Activated CD8-positive, alpha-beta memory T cell treated with anti-CD3 and anti-CD28 coated beads for 36 hours (primary cell): Measurements from ENCODE around the gene DYNC1LI2. TPM values are rescaled to one million over a fixed set of nuclear protein-coding genes. Genes with fewer than 3 reads are reported as not detected.

Experiments used
- CTCF ChIA-PET: fragments of 350-600 bp; sonication (Branson Sonifier 250); formaldehyde crosslinking; loops from one replicate; lab custom pipeline; 2021; ENCODE audit warnings: antibody characterized with exemption; lab: Charles Lee
- POLR2A ChIA-PET: fragments of 350-600 bp; sonication (Branson Sonifier 250); formaldehyde crosslinking; loops from one replicate; lab custom pipeline; 2021; ENCODE audit warnings: antibody characterized with exemption; lab: Charles Lee
- total RNA-seq, 2 experiments: library from RNA; stranded (reverse); gene quantifications; one replicate each; pipeline ENCODE4 v1.2.3, GENCODE V29; 2021

Gene DYNC1LI2
- total RNA-seq, 2 experiments from 2014 or later, result 44.7 to 48.5 TPM

DNA sequence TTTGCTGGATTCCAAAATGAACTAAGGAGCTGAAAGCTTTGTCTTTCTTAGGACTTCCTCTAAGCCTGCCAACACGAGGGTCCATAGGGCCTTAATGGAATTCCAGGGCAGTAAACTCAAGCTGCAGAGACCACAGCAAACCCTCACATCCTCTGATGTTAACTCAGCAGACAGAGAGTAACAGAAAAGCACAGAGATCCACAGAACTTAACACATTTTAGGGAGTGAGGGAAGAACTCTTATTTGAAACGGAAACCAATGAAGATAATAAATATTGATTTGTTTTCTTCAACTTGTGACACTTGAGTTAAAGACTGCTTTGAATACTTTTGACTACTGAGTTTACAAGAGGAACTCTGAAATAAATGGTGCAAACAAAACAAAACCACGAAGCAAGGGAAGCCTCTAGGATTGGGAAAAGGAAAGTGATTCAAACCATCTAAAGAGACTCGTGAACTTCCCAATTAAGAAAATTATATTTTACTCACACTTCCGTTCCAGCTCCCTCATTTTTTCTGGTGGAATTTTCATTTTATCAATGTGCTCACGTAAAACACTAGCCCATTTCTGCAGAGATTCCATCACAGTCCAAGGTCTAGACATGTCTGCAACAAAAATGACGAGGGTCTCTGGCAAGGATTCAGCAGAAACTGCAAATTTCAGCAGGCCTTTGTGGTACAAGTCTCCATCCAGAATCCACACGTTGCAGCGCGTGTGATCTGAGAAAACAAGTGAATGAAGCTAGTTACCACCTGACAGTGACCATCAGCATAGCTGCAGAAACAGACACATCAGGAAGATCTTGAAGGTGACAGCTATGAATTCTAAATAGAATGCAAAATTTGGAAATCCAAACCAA is 9.2 kb downstream of the DYNC1LI2 start:
- CTCF ChIA-PET, result interaction anchor here (0.7 to 2.7 kb wide), 5 partner anchors 9 to 109 kb away, joined by 3 to 8 read pairs (median 4); partner anchors contain the start of genes DYNC1LI2 and NAE1
- POLR2A ChIA-PET, result interaction anchor here (0.6 kb wide), 1 partner anchor 300 kb away, joined by 3 read pairs; no protein-coding TSS in a partner anchor

DNA sequence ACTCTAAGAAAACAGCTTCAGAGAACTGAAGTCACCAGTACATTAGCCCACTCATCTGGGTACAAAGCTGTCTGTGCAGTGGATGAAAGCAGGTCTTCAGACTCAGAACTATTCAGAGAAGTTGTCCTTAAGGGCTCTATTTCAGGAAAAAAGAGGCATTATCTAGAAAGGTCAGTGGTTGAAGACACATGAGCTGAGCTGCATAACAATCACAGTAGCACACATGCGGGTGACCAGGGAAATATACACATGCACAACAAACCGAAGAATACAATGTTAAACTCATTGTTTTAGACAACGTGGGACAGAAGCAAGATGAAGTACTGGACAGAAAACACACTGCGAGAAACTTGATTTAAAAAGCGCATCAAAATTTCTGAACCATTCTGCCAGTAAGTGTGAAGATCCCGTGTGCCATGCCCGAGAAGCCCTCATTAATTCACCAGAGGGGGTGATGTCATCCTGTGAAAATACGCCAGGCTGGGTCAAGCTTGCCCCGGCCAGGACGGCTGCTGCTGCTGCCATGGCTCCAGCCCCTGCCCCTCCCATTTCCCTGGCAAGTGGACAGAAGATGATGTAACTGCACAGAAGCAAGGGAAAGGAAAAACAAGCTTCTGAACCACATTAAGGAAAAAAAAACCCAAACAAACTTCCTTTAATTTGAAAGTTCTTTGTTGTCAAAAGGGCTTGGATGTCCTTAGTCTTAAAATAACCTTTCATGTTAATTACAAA is 10.1 kb downstream of the DYNC1LI2 start:
- ChIA-PET POLR2A (no interaction called here), CTCF (interaction anchor here (0.7 to 2.7 kb wide), 6 partner anchors 11 to 335 kb away, joined by 3 to 14 read pairs (median 4); partner anchors contain the start of genes DYNC1LI2 and NAE1)

- POLR2A ChIA-PET, result no interaction called here
- CTCF ChIA-PET, result interaction anchor here (0.7 to 2.7 kb wide), 7 partner anchors 11 to 334 kb away, joined by 3 to 14 read pairs (median 3); partner anchors contain the start of gene DYNC1LI2
Measured at GRCh38 chr16:66740533-66740932, 10.9 kb downstream of the DYNC1LI2 start.

- CTCF ChIA-PET, result interaction anchor here (0.7 to 2.1 kb wide), 6 partner anchors 12 to 333 kb away, joined by 3 to 14 read pairs (median 3); partner anchors contain the start of gene DYNC1LI2
- POLR2A ChIA-PET, result no interaction called here
Measured at GRCh38 chr16:66740010-66740409, 11.4 kb downstream of the DYNC1LI2 start.

DNA sequence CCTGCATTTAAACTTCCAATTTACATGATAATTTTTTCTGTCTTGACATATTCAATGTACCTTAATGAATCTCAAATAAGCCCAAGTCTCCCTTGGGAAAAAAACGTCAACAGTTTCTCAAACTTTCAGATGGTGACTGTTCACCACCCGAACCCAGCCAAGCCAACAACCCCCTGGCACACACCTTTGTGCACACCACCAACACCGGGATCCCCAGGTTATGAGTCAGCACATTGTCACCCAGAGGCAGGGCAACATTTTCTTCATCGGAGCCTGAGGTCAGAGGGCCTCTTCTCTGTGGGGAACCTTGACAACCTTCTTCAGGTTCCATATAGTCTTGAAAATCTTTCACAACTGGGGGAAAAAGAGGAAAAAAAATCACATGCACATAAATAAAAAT is 15.5 kb downstream of the DYNC1LI2 start:
- POLR2A ChIA-PET, result no interaction called here
- CTCF ChIA-PET, result interaction anchor here (0.8 kb wide), 1 partner anchor 16 kb away, joined by 5 read pairs; the partner anchor contains the start of gene DYNC1LI2

- ChIA-PET CTCF (interaction anchor here (0.8 to 1.3 kb wide), 3 partner anchors 21 to 324 kb away, joined by 3 read pairs; no protein-coding TSS in a partner anchor), POLR2A (no interaction called here)
Measured at GRCh38 chr16:66731101-66731500, 20.3 kb downstream of the DYNC1LI2 start.

DNA sequence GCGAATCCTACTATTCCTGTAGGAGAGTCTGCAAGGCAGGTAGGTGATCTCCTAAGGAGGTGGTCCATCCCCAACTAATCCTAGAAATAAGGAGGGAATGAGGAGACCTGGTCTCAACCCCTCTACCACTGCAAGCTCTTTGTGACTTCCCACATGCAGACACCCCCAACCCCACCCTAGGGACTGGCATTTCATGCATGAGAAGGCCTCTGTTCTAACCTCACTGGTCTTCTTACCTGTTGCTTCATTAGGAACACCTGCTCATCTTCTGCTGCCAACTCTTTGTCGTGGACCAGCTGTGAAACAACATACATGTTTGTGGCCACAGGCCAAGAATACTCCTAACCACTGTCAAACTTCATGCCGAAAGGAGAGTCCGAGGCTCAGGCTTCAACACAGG is 22.6 kb downstream of the DYNC1LI2 start:
- CTCF ChIA-PET, result interaction anchor here (0.6 to 4.3 kb wide), 10 partner anchors 9 to 353 kb away, joined by 3 to 16 read pairs (median 4); partner anchors contain the start of gene DYNC1LI2

GRCh38 chr16:66728117-66728787 is 23.2 kb downstream of the DYNC1LI2 start:
- CTCF ChIA-PET, result interaction anchor here (0.6 to 4.3 kb wide), 10 partner anchors 9 to 322 kb away, joined by 3 to 16 read pairs (median 4); partner anchors contain the start of gene DYNC1LI2
- POLR2A ChIA-PET, result no interaction called here

More for the DNA sequence above, 22.6 kb downstream of the DYNC1LI2 start:
- POLR2A ChIA-PET, result no interaction called here

- POLR2A ChIA-PET, result no interaction called here
- CTCF ChIA-PET, result no interaction called here
Measured at GRCh38 chr16:66720766-66721165, 30.6 kb downstream of the DYNC1LI2 start.

GRCh38 chr16:66719246-66719645 is 32.2 kb downstream of the DYNC1LI2 start:
- CTCF ChIA-PET, result interaction anchor here (1.0 kb wide), 1 partner anchor 9 kb away, joined by 4 read pairs; no protein-coding TSS in a partner anchor
- POLR2A ChIA-PET, result interaction anchor here (0.7 kb wide), 1 partner anchor 320 kb away, joined by 6 read pairs; no protein-coding TSS in a partner anchor

GRCh38 chr16:66717776-66718175 is 33.6 kb downstream of the DYNC1LI2 start:
- POLR2A ChIA-PET, result no interaction called here
- CTCF ChIA-PET, result no interaction called here

- ChIA-PET POLR2A (no interaction called here), CTCF (no interaction called here)
Measured at GRCh38 chr16:66717112-66717675, 34.2 kb downstream of the DYNC1LI2 start.

GRCh38 chr16:66714654-66715307 is 36.6 kb downstream of the DYNC1LI2 start:
- ChIA-PET CTCF (interaction anchor here (1.4 kb wide), 1 partner anchor 18 kb away, joined by 3 read pairs; the partner anchor contains the start of gene CMTM4), POLR2A (no interaction called here)

- POLR2A ChIA-PET, result no interaction called here
- CTCF ChIA-PET, result interaction anchor here (1.4 kb wide), 1 partner anchor 17 kb away, joined by 3 read pairs; the partner anchor contains the start of gene CMTM4
Measured at GRCh38 chr16:66714062-66714461, 37.3 kb downstream of the DYNC1LI2 start.

DNA sequence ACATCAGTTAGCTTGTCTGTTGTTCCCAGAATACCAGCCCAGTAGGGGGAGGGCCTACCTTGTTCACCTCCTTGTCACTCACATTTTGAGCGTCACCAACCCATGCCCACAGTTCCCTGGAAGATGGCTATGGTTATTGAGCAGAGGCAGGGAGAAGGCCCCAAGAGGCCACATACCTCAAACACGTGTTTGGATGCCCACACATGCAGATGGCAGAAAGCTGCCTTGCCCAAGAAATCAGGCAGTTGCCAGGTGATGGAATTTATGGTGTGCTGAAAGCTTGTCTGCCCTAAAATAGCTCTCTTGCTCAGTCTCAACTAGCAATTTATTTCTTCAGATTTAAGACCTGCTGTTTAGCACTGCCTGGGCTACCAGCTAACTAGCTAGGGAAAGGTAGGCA is 38.3 kb downstream of the DYNC1LI2 start:
- ChIA-PET POLR2A (no interaction called here), CTCF (interaction anchor here (1.4 kb wide), 1 partner anchor 16 kb away, joined by 3 read pairs; the partner anchor contains the start of gene CMTM4)

- CTCF ChIA-PET, result no interaction called here
- POLR2A ChIA-PET, result no interaction called here
Measured at GRCh38 chr16:66712512-66712911, 38.9 kb downstream of the DYNC1LI2 start.

DNA sequence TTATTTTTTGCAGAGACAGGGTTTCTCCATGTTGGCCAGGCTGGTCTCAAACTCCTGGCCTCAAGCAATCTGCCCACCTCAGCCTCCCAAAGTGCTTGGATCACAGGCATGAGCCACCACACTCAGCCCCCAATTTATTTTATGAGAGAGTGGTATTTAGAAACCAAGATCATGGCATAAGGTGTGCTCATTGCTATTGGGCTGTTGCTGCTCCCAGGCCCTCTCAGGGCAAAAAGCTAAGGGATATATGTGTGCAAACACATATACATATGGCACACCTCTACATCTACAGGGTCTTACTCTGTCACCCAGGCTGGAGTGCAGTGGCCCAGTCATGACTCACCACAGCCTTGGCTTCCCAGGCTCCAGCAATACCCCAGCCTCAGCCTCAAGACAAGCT is 39.8 kb downstream of the DYNC1LI2 start:
- POLR2A ChIA-PET, result no interaction called here
- CTCF ChIA-PET, result interaction anchor here (0.8 kb wide), 1 partner anchor 17 kb away, joined by 3 read pairs; no protein-coding TSS in a partner anchor

- ChIA-PET POLR2A (no interaction called here), CTCF (interaction anchor here (0.6 kb wide), 1 partner anchor 202 kb away, joined by 3 read pairs; no protein-coding TSS in a partner anchor)
Measured at GRCh38 chr16:66706506-66706880, 44.9 kb downstream of the DYNC1LI2 start.
